ENCODE results near the gene MAP4K2. TPM values are rescaled to one million over a fixed set of nuclear protein-coding genes. Genes with fewer than 3 reads are reported as not detected.

Gene MAP4K2
- total and polyA plus RNA-seq, 2 of the 13 experiments (the other 11 are each of a cell fraction or from before 2014, with no cell fraction given): 8.3 to 17.6 TPM

DNA sequence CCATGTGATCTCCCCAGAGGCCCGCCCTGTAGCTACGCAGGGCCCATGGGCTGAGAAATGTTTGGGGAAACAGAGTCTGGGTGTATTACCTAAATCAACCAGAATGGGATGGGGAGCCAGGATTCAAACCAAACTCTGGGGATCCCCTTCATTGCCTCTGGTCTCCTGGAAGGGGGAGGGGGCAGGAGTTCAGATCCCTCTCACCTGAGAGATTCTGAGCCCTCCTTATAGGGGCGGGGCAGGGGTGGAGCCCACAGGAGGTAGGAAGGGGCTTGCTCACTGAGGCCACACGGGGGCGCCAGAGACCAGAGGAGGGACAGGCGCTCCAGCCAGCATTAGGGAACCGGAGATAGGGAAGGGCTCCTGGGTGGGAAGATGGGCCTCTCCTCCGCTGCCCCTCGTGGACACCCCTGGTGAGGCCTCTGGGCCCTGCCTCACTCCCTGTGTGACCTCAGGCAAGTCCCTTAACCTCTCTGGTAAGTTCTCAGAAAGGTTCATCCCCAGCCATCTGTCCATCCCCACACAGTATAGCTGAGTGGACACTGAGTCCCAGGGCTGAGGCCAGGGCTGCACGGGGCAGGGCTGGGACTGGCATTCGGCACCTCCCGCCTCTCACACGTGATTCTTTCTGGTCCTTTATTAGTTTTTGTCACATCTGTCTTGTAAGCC lies 44.1 kb upstream of the MAP4K2 start (continued):
- TF ChIP-seq, protein P1, sequence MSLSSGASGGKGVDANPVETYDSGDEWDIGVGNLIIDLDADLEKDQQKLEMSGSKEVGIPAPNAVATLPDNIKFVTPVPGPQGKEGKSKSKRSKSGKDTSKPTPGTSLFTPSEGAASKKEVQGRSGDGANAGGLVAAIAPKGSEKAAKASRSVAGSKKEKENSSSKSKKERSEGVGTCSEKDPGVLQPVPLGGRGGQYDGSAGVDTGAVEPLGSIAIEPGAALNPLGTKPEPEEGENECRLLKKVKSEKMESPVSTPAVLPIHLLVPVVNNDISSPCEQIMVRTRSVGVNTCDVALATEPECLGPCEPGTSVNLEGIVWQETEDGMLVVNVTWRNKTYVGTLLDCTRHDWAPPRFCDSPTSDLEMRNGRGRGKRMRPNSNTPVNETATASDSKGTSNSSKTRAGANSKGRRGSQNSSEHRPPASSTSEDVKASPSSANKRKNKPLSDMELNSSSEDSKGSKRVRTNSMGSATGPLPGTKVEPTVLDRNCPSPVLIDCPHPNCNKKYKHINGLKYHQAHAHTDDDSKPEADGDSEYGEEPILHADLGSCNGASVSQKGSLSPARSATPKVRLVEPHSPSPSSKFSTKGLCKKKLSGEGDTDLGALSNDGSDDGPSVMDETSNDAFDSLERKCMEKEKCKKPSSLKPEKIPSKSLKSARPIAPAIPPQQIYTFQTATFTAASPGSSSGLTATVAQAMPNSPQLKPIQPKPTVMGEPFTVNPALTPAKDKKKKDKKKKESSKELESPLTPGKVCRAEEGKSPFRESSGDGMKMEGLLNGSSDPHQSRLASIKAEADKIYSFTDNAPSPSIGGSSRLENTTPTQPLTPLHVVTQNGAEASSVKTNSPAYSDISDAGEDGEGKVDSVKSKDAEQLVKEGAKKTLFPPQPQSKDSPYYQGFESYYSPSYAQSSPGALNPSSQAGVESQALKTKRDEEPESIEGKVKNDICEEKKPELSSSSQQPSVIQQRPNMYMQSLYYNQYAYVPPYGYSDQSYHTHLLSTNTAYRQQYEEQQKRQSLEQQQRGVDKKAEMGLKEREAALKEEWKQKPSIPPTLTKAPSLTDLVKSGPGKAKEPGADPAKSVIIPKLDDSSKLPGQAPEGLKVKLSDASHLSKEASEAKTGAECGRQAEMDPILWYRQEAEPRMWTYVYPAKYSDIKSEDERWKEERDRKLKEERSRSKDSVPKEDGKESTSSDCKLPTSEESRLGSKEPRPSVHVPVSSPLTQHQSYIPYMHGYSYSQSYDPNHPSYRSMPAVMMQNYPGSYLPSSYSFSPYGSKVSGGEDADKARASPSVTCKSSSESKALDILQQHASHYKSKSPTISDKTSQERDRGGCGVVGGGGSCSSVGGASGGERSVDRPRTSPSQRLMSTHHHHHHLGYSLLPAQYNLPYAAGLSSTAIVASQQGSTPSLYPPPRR (CRISPR knock-in tag; IDR thresholded peaks at IDR 0.05; ENCODE audit: borderline replicate concordance): no peak
- TF ChIP-seq, protein P2, sequence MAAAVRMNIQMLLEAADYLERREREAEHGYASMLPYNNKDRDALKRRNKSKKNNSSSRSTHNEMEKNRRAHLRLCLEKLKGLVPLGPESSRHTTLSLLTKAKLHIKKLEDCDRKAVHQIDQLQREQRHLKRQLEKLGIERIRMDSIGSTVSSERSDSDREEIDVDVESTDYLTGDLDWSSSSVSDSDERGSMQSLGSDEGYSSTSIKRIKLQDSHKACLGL (CRISPR knock-in tag; IDR thresholded peaks at IDR 0.05): no peak
- no peak for TF ChIP-seq ZC3H4 (CRISPR knock-in tag; IDR thresholded peaks at IDR 0.05; ENCODE audit: borderline replicate concordance)
- TF ChIP-seq NR2F6 (IDR thresholded peaks at IDR 0.05): no peak
- peak; percentile 38; the same call in 1 of the 2 replicates for TF ChIP-seq NR2F6 (CRISPR knock-in tag; IDR thresholded peaks at IDR 0.05)
- TF ChIP-seq TEAD3 (CRISPR knock-in tag; optimal IDR thresholded peaks at IDR 0.05; ENCODE audit: borderline replicate concordance): peak; percentile 28
- no peak for TF ChIP-seq ZNF34 (CRISPR knock-in tag; IDR thresholded peaks at IDR 0.05; ENCODE audit: borderline replicate concordance)
- TF ChIP-seq RBM39 (IDR thresholded peaks at IDR 0.05; ENCODE audit: low read depth, low read length, poor library complexity, severe bottlenecking): no peak
- TF ChIP-seq, protein P3, sequence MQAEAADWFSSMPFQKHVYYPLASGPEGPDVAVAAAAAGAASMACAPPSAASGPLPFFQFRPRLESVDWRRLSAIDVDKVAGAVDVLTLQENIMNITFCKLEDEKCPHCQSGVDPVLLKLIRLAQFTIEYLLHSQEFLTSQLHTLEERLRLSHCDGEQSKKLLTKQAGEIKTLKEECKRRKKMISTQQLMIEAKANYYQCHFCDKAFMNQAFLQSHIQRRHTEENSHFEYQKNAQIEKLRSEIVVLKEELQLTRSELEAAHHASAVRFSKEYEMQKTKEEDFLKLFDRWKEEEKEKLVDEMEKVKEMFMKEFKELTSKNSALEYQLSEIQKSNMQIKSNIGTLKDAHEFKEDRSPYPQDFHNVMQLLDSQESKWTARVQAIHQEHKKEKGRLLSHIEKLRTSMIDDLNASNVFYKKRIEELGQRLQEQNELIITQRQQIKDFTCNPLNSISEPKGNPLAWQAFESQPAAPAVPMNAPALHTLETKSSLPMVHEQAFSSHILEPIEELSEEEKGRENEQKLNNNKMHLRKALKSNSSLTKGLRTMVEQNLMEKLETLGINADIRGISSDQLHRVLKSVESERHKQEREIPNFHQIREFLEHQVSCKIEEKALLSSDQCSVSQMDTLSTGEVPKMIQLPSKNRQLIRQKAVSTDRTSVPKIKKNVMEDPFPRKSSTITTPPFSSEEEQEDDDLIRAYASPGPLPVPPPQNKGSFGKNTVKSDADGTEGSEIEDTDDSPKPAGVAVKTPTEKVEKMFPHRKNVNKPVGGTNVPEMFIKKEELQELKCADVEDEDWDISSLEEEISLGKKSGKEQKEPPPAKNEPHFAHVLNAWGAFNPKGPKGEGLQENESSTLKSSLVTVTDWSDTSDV (CRISPR knock-in tag; IDR thresholded peaks at IDR 0.05): no peak
- no peak for TF ChIP-seq ZNF468 (CRISPR knock-in tag; IDR thresholded peaks at IDR 0.05)
- no peak for TF ChIP-seq NFYB (CRISPR knock-in tag; IDR thresholded peaks at IDR 0.05)
- no peak for TF ChIP-seq ZFP82 (CRISPR knock-in tag; IDR thresholded peaks at IDR 0.05; ENCODE audit: borderline replicate concordance)
- TF ChIP-seq, protein P4, sequence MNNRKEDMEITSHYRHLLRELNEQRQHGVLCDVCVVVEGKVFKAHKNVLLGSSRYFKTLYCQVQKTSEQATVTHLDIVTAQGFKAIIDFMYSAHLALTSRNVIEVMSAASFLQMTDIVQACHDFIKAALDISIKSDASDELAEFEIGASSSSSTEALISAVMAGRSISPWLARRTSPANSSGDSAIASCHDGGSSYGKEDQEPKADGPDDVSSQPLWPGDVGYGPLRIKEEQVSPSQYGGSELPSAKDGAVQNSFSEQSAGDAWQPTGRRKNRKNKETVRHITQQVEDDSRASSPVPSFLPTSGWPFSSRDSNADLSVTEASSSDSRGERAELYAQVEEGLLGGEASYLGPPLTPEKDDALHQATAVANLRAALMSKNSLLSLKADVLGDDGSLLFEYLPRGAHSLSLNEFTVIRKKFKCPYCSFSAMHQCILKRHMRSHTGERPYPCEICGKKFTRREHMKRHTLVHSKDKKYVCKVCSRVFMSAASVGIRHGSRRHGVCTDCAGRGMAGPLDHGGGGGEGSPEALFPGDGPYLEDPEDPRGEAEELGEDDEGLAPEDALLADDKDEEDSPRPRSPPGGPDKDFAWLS (CRISPR knock-in tag; IDR thresholded peaks at IDR 0.05; ENCODE audit: borderline replicate concordance): no peak
- TF ChIP-seq ASH2L (IDR thresholded peaks at IDR 0.05; ENCODE audit: insufficient read length, low read depth, low read length): no peak
- TF ChIP-seq ZNF749 (CRISPR knock-in tag; IDR thresholded peaks at IDR 0.05; ENCODE audit: borderline replicate concordance): no peak
- TF ChIP-seq ZNF335 (CRISPR knock-in tag; IDR thresholded peaks at IDR 0.05): no peak
- peak; percentile 37; the same call in 1 of the 2 replicates for TF ChIP-seq KDM1A (CRISPR knock-in tag; IDR thresholded peaks at IDR 0.05)
- TF ChIP-seq CSRNP2 (CRISPR knock-in tag; conservative IDR thresholded peaks at IDR 0.05; ENCODE audit: low read depth): no peak
